ENCODE measurements around the gene LEKR1. TPM values are rescaled to one million over a fixed set of nuclear protein-coding genes. Genes with fewer than 3 reads are reported as not detected.

The LEKR1 gene
- total and polyA plus RNA-seq, 2 of the 13 experiments (the other 11 are each of a cell fraction or from before 2014, with no cell fraction given): 0.49 to 1.5 TPM

DNA sequence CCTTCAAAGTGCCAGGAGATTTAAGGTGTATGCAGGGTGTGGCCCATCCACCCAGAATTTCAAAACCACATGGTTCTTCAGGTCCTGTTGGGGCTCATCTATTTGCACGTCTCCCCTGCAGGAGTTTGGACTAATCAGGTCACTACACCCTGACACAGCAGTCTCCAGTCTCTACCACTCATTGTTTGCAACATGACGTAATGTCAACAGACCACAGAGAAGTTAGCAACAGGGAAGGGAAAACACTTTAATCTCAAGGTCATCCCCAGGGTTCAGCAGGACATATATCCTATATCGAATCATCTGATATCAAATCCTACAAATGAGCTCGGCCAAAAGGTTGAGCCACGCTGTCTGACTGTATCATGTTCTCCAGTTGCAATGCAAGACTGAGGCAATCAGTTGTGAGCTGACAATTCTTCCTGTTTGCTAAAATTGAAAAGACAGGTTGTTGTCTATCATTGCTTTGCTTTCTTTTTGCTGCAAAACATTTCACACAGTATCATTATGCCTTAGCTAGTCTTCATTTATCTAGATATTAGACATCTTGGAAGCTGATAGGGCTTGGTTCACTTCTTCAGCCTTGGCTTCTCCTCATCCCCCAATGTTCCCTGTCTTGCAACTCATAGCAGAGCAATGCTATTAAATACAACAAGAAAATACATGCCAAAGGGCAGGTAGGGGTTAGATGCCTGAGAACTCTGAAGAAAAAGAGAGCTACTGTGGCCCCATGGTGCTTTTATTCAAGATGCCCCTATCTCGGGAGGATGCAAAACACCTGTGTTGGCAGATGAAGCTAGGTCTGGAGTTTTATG is 13.4 kb upstream of the LEKR1 start (continued):
- TF ChIP-seq NFATC3 (CRISPR knock-in tag; IDR thresholded peaks at IDR 0.05) (no peak), HDAC2 (CRISPR knock-in tag; IDR thresholded peaks at IDR 0.05) (peak; percentile 69), FOXK2 (IDR thresholded peaks at IDR 0.05) (no peak; the same call in 1 of the 2 replicates), RXRA (CRISPR knock-in tag; IDR thresholded peaks at IDR 0.05) (peak; percentile 36; the same call in 1 of the 2 replicates), CHD4 (IDR thresholded peaks at IDR 0.05; ENCODE audit: borderline replicate concordance, low read length) (0 out of 2 replicates have a peak, but pooled peaks have one; percentile 33), NFIC (IDR thresholded peaks at IDR 0.05; ENCODE audit: low read length) (peak; percentile 49; the same call in 1 of the 2 replicates), FOXP1 (IDR thresholded peaks at IDR 0.05) (peak; percentile 74; the same call in 1 of the 2 replicates), FOXP1 (CRISPR knock-in tag; IDR thresholded peaks at IDR 0.05) (peak; percentile 91), FIP1L1 (IDR thresholded peaks at IDR 0.05; ENCODE audit: borderline replicate concordance, insufficient read depth, low read depth, low read length) (no peak)
- TF ChIP-seq, protein P1, sequence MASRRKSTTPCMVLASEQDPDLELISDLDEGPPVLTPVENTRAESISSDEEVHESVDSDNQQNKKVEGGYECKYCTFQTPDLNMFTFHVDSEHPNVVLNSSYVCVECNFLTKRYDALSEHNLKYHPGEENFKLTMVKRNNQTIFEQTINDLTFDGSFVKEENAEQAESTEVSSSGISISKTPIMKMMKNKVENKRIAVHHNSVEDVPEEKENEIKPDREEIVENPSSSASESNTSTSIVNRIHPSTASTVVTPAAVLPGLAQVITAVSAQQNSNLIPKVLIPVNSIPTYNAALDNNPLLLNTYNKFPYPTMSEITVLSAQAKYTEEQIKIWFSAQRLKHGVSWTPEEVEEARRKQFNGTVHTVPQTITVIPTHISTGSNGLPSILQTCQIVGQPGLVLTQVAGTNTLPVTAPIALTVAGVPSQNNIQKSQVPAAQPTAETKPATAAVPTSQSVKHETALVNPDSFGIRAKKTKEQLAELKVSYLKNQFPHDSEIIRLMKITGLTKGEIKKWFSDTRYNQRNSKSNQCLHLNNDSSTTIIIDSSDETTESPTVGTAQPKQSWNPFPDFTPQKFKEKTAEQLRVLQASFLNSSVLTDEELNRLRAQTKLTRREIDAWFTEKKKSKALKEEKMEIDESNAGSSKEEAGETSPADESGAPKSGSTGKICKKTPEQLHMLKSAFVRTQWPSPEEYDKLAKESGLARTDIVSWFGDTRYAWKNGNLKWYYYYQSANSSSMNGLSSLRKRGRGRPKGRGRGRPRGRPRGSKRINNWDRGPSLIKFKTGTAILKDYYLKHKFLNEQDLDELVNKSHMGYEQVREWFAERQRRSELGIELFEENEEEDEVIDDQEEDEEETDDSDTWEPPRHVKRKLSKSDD (CRISPR knock-in tag; IDR thresholded peaks at IDR 0.05; ENCODE audit: low read depth): 0 out of 2 replicates have a peak, but pooled peaks have one; percentile 48
- TF ChIP-seq, protein P2, sequence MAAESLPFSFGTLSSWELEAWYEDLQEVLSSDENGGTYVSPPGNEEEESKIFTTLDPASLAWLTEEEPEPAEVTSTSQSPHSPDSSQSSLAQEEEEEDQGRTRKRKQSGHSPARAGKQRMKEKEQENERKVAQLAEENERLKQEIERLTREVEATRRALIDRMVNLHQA (CRISPR knock-in tag; IDR thresholded peaks at IDR 0.05): no peak
- TF ChIP-seq, protein P3, sequence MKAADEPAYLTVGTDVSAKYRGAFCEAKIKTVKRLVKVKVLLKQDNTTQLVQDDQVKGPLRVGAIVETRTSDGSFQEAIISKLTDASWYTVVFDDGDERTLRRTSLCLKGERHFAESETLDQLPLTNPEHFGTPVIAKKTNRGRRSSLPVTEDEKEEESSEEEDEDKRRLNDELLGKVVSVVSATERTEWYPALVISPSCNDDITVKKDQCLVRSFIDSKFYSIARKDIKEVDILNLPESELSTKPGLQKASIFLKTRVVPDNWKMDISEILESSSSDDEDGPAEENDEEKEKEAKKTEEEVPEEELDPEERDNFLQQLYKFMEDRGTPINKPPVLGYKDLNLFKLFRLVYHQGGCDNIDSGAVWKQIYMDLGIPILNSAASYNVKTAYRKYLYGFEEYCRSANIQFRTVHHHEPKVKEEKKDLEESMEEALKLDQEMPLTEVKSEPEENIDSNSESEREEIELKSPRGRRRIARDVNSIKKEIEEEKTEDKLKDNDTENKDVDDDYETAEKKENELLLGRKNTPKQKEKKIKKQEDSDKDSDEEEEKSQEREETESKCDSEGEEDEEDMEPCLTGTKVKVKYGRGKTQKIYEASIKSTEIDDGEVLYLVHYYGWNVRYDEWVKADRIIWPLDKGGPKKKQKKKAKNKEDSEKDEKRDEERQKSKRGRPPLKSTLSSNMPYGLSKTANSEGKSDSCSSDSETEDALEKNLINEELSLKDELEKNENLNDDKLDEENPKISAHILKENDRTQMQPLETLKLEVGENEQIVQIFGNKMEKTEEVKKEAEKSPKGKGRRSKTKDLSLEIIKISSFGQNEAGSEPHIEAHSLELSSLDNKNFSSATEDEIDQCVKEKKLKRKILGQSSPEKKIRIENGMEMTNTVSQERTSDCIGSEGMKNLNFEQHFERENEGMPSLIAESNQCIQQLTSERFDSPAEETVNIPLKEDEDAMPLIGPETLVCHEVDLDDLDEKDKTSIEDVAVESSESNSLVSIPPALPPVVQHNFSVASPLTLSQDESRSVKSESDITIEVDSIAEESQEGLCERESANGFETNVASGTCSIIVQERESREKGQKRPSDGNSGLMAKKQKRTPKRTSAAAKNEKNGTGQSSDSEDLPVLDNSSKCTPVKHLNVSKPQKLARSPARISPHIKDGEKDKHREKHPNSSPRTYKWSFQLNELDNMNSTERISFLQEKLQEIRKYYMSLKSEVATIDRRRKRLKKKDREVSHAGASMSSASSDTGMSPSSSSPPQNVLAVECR (CRISPR knock-in tag; IDR thresholded peaks at IDR 0.05; ENCODE audit: borderline replicate concordance): peak; percentile 34; the same call in 1 of the 2 replicates
